ENCODE measurements around the gene PRDM10. TPM values are rescaled to one million over a fixed set of nuclear protein-coding genes. Genes with fewer than 3 reads are reported as not detected.
"Not testable (repeated sequence)": the region's sequence is repeated elsewhere in the genome, so short reads cannot be mapped to it uniquely, and the experiment has no call there.

The PRDM10 gene
- total and polyA plus RNA-seq, 12 donors, result 0.75 to 5.4 (median 3.5) TPM

- no peaks in the 10 kb centered on the region for H3K36me3 ChIP-seq
- no peaks in the 10 kb centered on the region for H3K4me1 ChIP-seq
- H3K9me3 ChIP-seq, result no peaks in the 10 kb centered on the region
- H3K4me3 ChIP-seq, result no peak overlapping the region
- 77 to 78% methylated on average over 1 of the region's 1 CpG for WGBS, 2 donors
- ATAC-seq (no peak), DNase-seq (no peak)
- no peaks in the 10 kb centered on the region for H3K27me3 ChIP-seq
- TF ChIP-seq CTCF (IDR thresholded peaks at IDR 0.05), result no peak
- H3K27ac ChIP-seq, result no peak overlapping the region
- intact Hi-C loops (cut with DNase I), result no loop called here
These were observed 21.7 kb upstream of the PRDM10 start for GRCh38 chr11:130024361-130024760.

- no peak for TF ChIP-seq CTCF (IDR thresholded peaks at IDR 0.05)
- DNase-seq, result no peak
- no peaks in the 10 kb centered on the region for H3K27me3 ChIP-seq
- WGBS, 2 donors, result 48 to 53% methylated on average over 2 of the region's 2 CpGs
- no peak overlapping the region for H3K4me3 ChIP-seq
- intact Hi-C loops (cut with DNase I), result no loop called here
- ATAC-seq, result no peak
- H3K27ac ChIP-seq, result no peak overlapping the region
- H3K4me1 ChIP-seq, result no peaks in the 10 kb centered on the region
- no peaks in the 10 kb centered on the region for H3K36me3 ChIP-seq
- H3K9me3 ChIP-seq, result no peaks in the 10 kb centered on the region
These were observed 20.6 kb upstream of the PRDM10 start for GRCh38 chr11:130023204-130023603.

GRCh38 chr11:130022799-130023198 lies 20.2 kb upstream of the PRDM10 start:
- intact Hi-C loops (cut with DNase I), result no loop called here
- Histone ChIP-seq H3K9me3 (no peaks in the 10 kb centered on the region), H3K27ac (no peak overlapping the region)

GRCh38 chr11:130021606-130022005 lies 19.0 kb upstream of the PRDM10 start:
- H3K27ac ChIP-seq; H3K4me3 ChIP-seq; H3K4me1 ChIP-seq; H3K36me3 ChIP-seq; intact Hi-C loops (cut with DNase I); ATAC-seq; H3K9me3 ChIP-seq; H3K27me3 ChIP-seq; DNase-seq: not testable (repeated sequence)
- 97 to 98% methylated on average over 37 to 38 of the region's 38 CpGs for WGBS, 2 donors

More at GRCh38 chr11:130022799-130023198, 20.2 kb upstream of the PRDM10 start:
- ATAC-seq, result no peak
- Histone ChIP-seq H3K4me1 (no peaks in the 10 kb centered on the region), H3K27me3 (no peaks in the 10 kb centered on the region), H3K4me3 (no peak overlapping the region), H3K36me3 (no peaks in the 10 kb centered on the region)
- TF ChIP-seq CTCF (IDR thresholded peaks at IDR 0.05), result no peak
- WGBS, 2 donors, result 97% methylated on average over 2 of the region's 2 CpGs
- DNase-seq, result no peak

- TF ChIP-seq CTCF (IDR thresholded peaks at IDR 0.05), result no peak
- WGBS, 2 donors, result 69 to 71% methylated on average over 4 of the region's 4 CpGs
- ATAC-seq (no peak), DNase-seq (no peak)
- no peaks in the 10 kb centered on the region for H3K27me3 ChIP-seq
- H3K4me1 ChIP-seq, result no peaks in the 10 kb centered on the region
- H3K9me3 ChIP-seq, result no peaks in the 10 kb centered on the region
- no peaks in the 10 kb centered on the region for H3K36me3 ChIP-seq
- H3K4me3 ChIP-seq, result no peak overlapping the region
- intact Hi-C loops (cut with DNase I), result no loop called here
- no peak overlapping the region for H3K27ac ChIP-seq
These were observed 17.7 kb upstream of the PRDM10 start for GRCh38 chr11:130020323-130020722.

GRCh38 chr11:130015846-130016245 lies 13.2 kb upstream of the PRDM10 start:
- ATAC-seq; H3K36me3 ChIP-seq; H3K4me1 ChIP-seq; H3K9me3 ChIP-seq; DNase-seq; H3K27me3 ChIP-seq; intact Hi-C loops (cut with DNase I); H3K27ac ChIP-seq; H3K4me3 ChIP-seq: not testable (repeated sequence)
- WGBS, 2 donors, result 95 to 96% methylated on average over 3 of the region's 3 CpGs

Data from heart right ventricle (tissue), 16 donors.